ENCODE data around the gene BPI.

Gene BPI

DNA sequence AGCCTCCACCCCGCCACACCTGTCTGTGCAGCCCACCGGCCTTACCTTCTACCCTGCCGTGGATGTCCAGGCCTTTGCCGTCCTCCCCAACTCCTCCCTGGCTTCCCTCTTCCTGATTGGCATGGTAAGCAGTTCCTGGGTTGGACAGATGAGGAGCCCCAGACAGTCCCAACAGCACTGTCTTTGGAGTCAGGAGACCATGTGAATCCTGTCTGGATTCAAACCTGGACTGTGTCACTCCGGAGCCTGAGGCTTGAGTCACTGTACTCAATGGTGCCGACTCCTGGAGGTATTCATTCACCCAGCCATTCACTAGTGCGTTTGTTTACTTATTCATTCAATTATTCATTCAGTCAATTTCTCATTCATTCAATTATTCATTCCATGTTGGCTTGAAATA is 22.4 kb downstream of the BPI start:
- no peak overlapping the region for H3K4me3 ChIP-seq (ENCODE audit: control insufficient read depth, low read depth, low read length)
- no peak for DNase-seq (ENCODE audit: low read depth)
- TF ChIP-seq, protein P1, sequence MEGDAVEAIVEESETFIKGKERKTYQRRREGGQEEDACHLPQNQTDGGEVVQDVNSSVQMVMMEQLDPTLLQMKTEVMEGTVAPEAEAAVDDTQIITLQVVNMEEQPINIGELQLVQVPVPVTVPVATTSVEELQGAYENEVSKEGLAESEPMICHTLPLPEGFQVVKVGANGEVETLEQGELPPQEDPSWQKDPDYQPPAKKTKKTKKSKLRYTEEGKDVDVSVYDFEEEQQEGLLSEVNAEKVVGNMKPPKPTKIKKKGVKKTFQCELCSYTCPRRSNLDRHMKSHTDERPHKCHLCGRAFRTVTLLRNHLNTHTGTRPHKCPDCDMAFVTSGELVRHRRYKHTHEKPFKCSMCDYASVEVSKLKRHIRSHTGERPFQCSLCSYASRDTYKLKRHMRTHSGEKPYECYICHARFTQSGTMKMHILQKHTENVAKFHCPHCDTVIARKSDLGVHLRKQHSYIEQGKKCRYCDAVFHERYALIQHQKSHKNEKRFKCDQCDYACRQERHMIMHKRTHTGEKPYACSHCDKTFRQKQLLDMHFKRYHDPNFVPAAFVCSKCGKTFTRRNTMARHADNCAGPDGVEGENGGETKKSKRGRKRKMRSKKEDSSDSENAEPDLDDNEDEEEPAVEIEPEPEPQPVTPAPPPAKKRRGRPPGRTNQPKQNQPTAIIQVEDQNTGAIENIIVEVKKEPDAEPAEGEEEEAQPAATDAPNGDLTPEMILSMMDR (conservative IDR thresholded peaks at IDR 0.05; ENCODE audit: control insufficient read depth, insufficient read depth, low read depth, low read length), result no peak

DNA sequence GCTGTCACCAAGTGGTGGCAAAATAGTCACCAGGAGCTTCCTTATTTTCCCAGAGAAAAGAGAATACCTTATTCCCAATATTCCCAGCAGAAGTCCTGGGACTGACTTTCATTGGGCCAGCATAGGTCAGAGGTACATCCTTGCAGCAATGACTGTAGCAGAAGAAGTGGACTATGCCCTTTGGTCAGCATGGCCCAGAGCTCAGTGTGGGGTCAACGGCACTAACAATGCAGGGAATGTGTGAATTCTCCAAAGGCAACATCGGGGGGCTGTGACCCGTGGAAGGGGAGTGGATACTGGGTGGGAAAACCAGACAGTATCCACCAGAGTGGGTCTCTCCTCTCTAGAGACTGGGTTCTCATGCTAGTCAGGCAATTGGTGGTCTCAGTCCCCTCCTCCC is 26.7 kb downstream of the BPI start:
- TF ChIP-seq, protein P1 (conservative IDR thresholded peaks at IDR 0.05; ENCODE audit: control insufficient read depth, insufficient read depth, low read depth, low read length), result no peak
- no peak for DNase-seq (ENCODE audit: low read depth)
- no peak overlapping the region for H3K4me3 ChIP-seq (ENCODE audit: control insufficient read depth, low read depth, low read length)

DNA sequence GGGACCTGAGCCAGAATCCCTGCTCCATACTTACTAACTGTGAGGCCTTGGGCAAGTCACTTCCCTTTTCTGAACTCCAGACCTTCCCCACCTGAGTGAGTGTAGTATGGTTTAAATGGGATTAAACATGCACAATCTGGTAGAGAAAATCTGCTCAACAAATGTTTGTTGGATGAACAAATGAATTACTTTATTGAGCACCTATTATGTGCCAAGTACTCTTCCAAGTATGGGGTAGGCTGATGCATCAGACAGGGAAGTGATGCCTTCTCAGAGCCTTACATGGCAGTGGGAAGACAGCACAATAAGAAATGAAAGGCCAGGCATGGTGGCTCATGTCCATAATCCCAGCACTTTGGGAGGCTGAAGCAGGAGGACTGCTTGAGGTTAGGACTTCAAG is 27.3 kb downstream of the BPI start:
- no peak overlapping the region for H3K4me3 ChIP-seq (ENCODE audit: control insufficient read depth, low read depth, low read length)
- DNase-seq (ENCODE audit: low read depth), result no peak
- TF ChIP-seq, protein P1 (conservative IDR thresholded peaks at IDR 0.05; ENCODE audit: control insufficient read depth, insufficient read depth, low read depth, low read length), result no peak

DNA sequence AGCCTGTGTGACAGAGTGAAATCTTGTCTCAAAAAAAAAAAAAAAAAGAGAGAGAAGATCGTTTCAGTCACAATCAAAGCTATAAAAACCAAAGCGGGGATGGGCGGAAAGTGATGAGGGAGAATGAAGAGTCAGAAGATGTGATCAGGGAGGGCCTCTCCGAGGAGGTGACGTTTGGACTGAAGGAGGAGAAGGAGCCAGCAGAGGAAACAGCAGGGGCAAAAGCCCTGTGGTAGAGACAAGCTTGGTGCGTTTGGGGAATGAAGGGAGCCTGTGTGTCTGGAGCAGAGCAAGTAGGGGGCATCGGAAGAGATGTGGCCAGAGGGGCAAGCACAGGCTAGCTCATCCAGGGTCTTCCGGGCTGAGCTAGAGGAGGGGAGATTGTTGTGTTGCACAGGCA is 27.9 kb downstream of the BPI start:
- TF ChIP-seq, protein P1 (conservative IDR thresholded peaks at IDR 0.05; ENCODE audit: control insufficient read depth, insufficient read depth, low read depth, low read length), result no peak
- DNase-seq (ENCODE audit: low read depth), result no peak
- H3K4me3 ChIP-seq (ENCODE audit: control insufficient read depth, low read depth, low read length), result no peak overlapping the region

DNA sequence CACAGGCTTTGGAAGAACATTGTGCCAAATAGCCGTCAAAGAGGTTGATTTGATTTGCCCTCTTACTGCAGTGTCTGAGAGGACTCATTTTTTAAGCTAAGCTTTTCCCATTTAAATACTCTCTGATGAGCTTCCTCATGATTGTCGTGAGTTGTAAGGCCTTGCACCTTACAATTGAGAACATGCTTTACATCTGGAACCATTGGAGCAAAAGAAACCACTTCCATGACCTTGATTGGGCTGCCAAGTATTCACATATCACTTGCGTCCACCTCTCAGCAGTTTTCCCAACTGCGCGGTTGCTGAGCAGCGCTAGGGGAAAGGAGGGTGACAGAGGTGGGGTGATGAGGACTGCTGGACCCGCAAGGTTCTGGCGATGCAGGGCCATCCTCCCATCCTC is 30.1 kb downstream of the BPI start:
- TF ChIP-seq, protein P1 (conservative IDR thresholded peaks at IDR 0.05; ENCODE audit: control insufficient read depth, insufficient read depth, low read depth, low read length), result no peak
- DNase-seq (ENCODE audit: low read depth), result no peak
- H3K4me3 ChIP-seq (ENCODE audit: control insufficient read depth, low read depth, low read length), result no peak overlapping the region

DNA sequence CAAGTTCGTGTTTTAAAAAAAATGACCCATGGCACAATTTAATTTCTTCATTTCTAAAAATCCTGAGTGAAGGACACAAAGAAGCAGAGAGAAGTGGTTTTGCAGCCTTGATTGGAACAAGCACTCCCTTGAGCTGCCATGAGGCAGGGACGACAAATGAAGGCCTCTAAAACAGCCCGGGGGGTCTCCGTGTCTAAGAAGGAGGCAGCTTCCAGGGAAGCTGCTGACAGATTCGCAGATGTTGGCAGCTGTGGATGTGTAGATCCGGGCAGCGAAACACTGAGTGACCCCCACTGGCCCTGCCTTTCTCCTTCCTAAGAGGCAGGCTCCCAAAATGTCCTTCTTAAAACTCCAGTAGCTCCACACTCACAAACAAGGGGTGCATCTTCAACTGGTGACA is 32.8 kb downstream of the BPI start:
- DNase-seq (ENCODE audit: low read depth), result no peak
- H3K4me3 ChIP-seq (ENCODE audit: control insufficient read depth, low read depth, low read length), result no peak overlapping the region
- TF ChIP-seq, protein P1 (conservative IDR thresholded peaks at IDR 0.05; ENCODE audit: control insufficient read depth, insufficient read depth, low read depth, low read length), result no peak

DNA sequence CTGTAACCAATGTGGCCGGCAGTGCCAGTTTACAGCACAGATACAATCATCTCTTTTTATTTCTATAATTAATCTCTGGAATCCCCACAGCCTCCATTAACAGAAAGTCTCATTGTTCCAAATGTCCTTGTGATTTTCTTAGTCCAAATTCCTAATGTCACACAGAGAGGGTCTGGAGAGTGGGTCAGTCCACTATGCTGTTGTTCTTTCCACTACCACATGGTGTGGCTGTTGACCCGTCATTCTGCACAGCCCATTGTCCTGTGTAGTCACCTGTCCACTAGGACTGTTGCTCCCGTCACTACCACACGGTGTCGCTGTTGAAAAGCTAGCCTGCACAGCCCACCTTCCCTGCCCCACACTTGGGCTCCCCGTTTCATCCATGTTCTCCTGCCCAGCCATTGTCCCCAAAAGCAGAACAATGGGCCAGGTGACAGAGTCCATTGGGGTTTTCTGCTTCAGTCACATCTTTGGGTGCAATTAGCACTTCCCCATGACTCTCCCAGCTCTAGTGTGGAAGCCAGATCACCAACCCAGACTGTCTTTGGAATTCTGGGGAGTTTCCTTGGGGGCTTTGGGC is 33.7 kb downstream of the BPI start:
- TF ChIP-seq, protein P1 (conservative IDR thresholded peaks at IDR 0.05; ENCODE audit: control insufficient read depth, insufficient read depth, low read depth, low read length), result peak; percentile 72
- H3K4me3 ChIP-seq (ENCODE audit: control insufficient read depth, low read depth, low read length), result no peak overlapping the region
- peak; percentile 50 for DNase-seq (ENCODE audit: low read depth)

Data from fibroblast of mammary gland (primary cell).